Mucosa of gallbladder (tissue), 1 donor: ENCODE measurements around the gene SRD5A1. TPM values are rescaled to one million over a fixed set of nuclear protein-coding genes. Genes with fewer than 3 reads are reported as not detected.

Experiments
- total RNA-seq: library from RNA; stranded (reverse); gene quantifications from one replicate; pipeline ENCODE4 v1.2.1, GENCODE V29; 2021
- donor health status: DM: no; HTN: no; CAD: no.

Gene SRD5A1
- total RNA-seq, 1 donor from 2014 or later, result 12.8 TPM

Other genes starting within 250 kb of the SRD5A1 start
- gene UBE2QL1, start 184.6 kb upstream of the SRD5A1 start, total RNA-seq, result 1.6 TPM
- gene NSUN2, start 396 bp upstream of the SRD5A1 start, total RNA-seq, result 37.1 TPM
- 19.8 TPM for gene TENT4A, start 80.0 kb downstream of the SRD5A1 start, total RNA-seq